Brain microvascular endothelial cell (primary cell): ENCODE data around the gene STK38L.
A peak's percentile ranks its signal among the peaks of the same experiment; 100 is the strongest.

Experiments used
- DNase-seq: peaks from one replicate; pipeline ENCODE4 v3.0.0-alpha.2; 2020
- H3K27ac ChIP-seq: fragments of 250-450 bp; sonication (Bioruptor Pico); 2 replicates; pipeline ENCODE4 v1.5.1; 2020; ENCODE audit warnings: mild to moderate bottlenecking, moderate library complexity
- H3K27me3 ChIP-seq: fragments of 250-450 bp; sonication (Bioruptor Pico); replicated peaks from 2 replicates; pipeline ENCODE4 v1.5.1; 2020; ENCODE audit warnings: mild to moderate bottlenecking
- H3K36me3 ChIP-seq: fragments of 250-450 bp; sonication (Bioruptor Pico); replicated peaks from 2 replicates; pipeline ENCODE4 v1.5.1; 2020; ENCODE audit warnings: mild to moderate bottlenecking
- H3K4me3 ChIP-seq: 2 replicates; pipeline ENCODE4 v1.5.1; 2011; ENCODE audit warnings: low read depth, mild to moderate bottlenecking, control low read depth, low read length, moderate library complexity
- in situ Hi-C: cut with HindIII; loops from 2 replicates; pipeline ENCODE4 v1.10.0; 2017; ENCODE audit warnings: low sequenced_read_pairs, low pct_ligation_motif_present
- TF ChIP-seq, protein P1 (sequence below): IDR thresholded peaks from 2 replicates; pipeline ENCODE4 v1.5.1; 2011; ENCODE audit warnings: low read depth, mild to moderate bottlenecking, moderate library complexity, low read length, control low read depth, inconsistent platforms; ENCODE audit errors: missing control alignments

Gene STK38L

DNA sequence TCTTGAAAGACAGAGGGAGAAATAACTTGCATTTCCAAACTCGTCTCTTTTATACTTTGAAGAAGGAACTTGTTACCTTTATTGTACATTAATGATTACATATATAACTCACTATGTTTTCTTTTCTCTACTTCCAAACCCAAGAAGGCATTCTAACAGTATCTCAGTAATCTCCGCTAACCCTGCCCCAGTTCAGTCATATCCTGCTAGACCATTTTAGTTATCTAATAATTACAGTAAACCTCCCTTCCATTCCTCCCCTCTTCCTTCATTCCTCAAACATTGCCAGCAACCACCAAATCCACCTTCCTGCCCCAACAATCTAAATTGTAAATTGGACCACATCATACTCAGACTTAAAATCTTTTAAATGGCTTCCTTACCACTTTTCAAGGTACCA, 30.6 kb downstream of the STK38L start:
- Histone ChIP-seq H3K27me3 (no peaks in the 10 kb centered on the region), H3K36me3 (no peaks in the 10 kb centered on the region), H3K27ac (no peak overlapping the region), H3K4me3 (no peak overlapping the region)
- TF ChIP-seq, protein P1, sequence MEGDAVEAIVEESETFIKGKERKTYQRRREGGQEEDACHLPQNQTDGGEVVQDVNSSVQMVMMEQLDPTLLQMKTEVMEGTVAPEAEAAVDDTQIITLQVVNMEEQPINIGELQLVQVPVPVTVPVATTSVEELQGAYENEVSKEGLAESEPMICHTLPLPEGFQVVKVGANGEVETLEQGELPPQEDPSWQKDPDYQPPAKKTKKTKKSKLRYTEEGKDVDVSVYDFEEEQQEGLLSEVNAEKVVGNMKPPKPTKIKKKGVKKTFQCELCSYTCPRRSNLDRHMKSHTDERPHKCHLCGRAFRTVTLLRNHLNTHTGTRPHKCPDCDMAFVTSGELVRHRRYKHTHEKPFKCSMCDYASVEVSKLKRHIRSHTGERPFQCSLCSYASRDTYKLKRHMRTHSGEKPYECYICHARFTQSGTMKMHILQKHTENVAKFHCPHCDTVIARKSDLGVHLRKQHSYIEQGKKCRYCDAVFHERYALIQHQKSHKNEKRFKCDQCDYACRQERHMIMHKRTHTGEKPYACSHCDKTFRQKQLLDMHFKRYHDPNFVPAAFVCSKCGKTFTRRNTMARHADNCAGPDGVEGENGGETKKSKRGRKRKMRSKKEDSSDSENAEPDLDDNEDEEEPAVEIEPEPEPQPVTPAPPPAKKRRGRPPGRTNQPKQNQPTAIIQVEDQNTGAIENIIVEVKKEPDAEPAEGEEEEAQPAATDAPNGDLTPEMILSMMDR: no peak
- in situ Hi-C loops: no loop called here
- no peak for DNase-seq

DNA sequence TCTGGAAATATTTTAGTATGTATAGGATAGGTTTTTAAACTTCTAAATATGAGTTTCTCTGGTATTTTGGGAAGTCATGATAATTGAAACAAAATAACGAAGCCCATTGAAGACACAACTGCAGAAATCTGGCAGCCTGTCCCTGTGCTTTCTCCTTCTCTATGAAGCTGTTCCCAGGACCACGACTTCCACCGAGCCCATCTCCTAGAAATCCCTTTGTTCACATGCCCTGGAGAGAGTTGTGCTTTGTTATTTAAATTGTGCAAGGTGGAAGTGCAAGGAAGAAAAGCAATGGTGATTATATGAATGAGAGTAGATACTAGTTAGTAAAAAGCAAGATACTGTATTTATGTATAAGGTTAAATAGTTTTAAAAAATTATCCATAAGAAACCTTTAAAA, 32.2 kb downstream of the STK38L start:
- Histone ChIP-seq H3K27me3 (no peaks in the 10 kb centered on the region), H3K27ac (no peak overlapping the region), H3K4me3 (no peak overlapping the region), H3K36me3 (no peaks in the 10 kb centered on the region)
- TF ChIP-seq, protein P1: no peak
- no peak for DNase-seq
- in situ Hi-C loops: no loop called here

DNA sequence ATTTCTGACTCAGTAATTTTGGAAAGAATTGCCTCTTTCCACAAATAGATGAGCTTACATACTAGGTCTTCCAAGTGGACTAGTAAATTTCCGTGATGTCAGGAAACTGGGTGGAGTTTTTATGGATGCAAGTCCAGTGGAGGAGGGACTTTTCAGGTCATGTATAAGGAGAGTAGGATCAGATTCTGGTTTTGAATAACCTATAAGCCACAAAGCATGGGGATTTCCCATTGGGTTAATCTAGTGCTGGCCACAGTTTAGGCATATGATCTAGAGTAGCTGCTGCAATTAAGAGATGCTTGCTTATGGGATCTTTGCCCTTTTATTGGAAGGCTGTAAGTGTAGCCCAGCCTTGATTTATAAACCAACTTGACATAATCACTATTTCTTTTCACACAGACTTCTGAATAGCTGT, 33.8 kb downstream of the STK38L start:
- Histone ChIP-seq H3K27ac (peak overlapping the region; percentile 48), H3K27me3 (no peaks in the 10 kb centered on the region), H3K4me3 (no peak overlapping the region), H3K36me3 (no peaks in the 10 kb centered on the region)
- peak; percentile 85 for DNase-seq
- TF ChIP-seq, protein P1: no peak
- in situ Hi-C loops: no loop called here

DNA sequence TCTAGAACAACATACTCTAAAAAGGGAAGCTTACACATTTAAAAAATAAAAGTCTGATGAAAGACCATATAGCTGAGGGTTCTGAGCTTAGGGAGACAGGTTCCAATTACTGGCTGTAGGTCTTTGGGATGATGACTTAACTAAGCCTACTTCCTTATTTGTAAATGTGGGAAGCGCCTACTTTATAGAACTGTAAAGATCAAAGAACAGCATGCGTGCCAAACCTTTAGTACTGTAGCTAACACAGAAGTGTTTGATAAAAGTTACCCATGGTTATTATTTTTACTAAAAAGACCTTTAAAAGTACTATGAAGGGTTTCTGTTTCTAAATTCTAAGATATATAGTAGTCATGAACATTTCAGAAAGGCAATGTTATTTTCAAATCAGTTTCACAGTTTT, 35.7 kb downstream of the STK38L start:
- in situ Hi-C loops: no loop called here
- DNase-seq: no peak
- H3K36me3 ChIP-seq: no peaks in the 10 kb centered on the region
- H3K27ac ChIP-seq: no peak overlapping the region
- H3K27me3 ChIP-seq: no peaks in the 10 kb centered on the region
- no peak overlapping the region for H3K4me3 ChIP-seq
- TF ChIP-seq, protein P1: no peak

DNA sequence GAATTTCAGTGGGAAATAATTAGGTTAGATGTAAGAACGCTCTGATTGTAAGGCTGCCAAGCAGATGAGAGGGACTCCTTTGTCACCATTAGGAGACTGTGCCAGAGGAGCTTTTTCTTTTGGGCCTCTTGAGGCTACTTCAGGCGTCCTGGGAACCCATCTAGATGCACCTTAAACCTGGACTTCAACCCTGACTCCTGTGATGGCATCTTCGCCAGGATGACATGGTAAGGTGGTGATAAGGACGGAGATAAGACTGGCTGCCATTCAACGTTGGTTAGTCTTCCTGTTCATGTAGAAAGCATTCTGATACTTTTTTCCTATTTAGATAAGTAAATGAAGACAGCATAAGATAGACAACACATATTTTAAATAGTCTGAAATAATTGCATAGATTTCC, 36.3 kb downstream of the STK38L start:
- Histone ChIP-seq H3K27me3 (no peaks in the 10 kb centered on the region), H3K4me3 (no peak overlapping the region), H3K36me3 (no peaks in the 10 kb centered on the region), H3K27ac (no peak overlapping the region)
- DNase-seq: no peak
- TF ChIP-seq, protein P1: no peak
- in situ Hi-C loops: no loop called here

DNA sequence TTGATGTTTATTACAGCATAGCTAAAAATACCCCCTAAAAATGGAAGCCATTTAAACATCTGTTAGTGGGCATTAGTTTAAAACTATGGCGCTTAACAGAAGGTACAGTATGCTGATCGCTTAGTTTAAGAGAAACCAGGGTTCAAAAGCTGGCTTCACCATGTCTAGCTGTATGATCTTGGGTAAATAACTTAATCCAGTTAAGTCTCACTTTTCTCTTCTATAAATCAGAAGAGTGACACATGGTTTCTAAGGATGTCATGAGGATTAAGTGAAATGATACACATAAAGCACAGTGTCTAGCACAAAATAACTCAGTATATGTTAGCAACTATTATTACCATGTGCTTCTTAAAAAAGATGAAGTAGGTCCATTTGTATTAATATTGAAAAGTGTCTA, 38.7 kb downstream of the STK38L start:
- Histone ChIP-seq H3K4me3 (no peak overlapping the region), H3K36me3 (no peaks in the 10 kb centered on the region), H3K27ac (no peak overlapping the region), H3K27me3 (no peaks in the 10 kb centered on the region)
- in situ Hi-C loops: no loop called here
- TF ChIP-seq, protein P1: no peak
- DNase-seq: no peak
